ENCODE results near the gene PLCG2.

Gene PLCG2

DNA sequence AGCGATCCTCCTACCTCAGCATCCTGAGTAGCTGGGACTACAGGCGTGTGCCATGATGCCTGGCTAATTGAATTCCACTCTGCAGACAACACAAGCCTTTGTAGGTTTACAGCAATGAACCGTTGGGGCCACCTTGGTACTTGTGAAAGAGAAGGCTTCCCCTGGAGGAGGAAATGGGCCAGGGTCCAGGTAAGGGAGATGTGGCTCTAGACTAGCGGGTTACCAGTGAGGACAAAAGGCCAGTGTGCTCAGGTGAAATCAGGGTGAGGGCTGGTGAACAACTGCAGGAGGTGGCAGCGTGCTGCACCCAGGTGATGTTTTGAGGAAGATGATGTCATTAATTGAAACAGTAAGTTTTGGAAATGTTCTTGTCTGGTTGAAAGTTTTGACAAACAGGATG, 225.5 kb downstream of the PLCG2 start:
- H3K27me3 ChIP-seq (ENCODE audit: insufficient read depth, poor library complexity, severe bottlenecking), result peaks cover 18% of the 10 kb centered on the region
- no peak overlapping the region for H3K27ac ChIP-seq (replicated peaks)
- TF ChIP-seq, protein P1, sequence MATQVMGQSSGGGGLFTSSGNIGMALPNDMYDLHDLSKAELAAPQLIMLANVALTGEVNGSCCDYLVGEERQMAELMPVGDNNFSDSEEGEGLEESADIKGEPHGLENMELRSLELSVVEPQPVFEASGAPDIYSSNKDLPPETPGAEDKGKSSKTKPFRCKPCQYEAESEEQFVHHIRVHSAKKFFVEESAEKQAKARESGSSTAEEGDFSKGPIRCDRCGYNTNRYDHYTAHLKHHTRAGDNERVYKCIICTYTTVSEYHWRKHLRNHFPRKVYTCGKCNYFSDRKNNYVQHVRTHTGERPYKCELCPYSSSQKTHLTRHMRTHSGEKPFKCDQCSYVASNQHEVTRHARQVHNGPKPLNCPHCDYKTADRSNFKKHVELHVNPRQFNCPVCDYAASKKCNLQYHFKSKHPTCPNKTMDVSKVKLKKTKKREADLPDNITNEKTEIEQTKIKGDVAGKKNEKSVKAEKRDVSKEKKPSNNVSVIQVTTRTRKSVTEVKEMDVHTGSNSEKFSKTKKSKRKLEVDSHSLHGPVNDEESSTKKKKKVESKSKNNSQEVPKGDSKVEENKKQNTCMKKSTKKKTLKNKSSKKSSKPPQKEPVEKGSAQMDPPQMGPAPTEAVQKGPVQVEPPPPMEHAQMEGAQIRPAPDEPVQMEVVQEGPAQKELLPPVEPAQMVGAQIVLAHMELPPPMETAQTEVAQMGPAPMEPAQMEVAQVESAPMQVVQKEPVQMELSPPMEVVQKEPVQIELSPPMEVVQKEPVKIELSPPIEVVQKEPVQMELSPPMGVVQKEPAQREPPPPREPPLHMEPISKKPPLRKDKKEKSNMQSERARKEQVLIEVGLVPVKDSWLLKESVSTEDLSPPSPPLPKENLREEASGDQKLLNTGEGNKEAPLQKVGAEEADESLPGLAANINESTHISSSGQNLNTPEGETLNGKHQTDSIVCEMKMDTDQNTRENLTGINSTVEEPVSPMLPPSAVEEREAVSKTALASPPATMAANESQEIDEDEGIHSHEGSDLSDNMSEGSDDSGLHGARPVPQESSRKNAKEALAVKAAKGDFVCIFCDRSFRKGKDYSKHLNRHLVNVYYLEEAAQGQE (IDR thresholded peaks at IDR 0.05; ENCODE audit: insufficient replicate concordance, low read depth), result no peak
- TF ChIP-seq POLR2AphosphoS5 (IDR thresholded peaks at IDR 0.05; ENCODE audit: low read depth) (no peak), SPI1 (IDR thresholded peaks at IDR 0.05; ENCODE audit: borderline replicate concordance, low read depth) (no peak), GABPA (IDR thresholded peaks at IDR 0.05; ENCODE audit: low read depth) (no peak)
- TF ChIP-seq, protein P2, sequence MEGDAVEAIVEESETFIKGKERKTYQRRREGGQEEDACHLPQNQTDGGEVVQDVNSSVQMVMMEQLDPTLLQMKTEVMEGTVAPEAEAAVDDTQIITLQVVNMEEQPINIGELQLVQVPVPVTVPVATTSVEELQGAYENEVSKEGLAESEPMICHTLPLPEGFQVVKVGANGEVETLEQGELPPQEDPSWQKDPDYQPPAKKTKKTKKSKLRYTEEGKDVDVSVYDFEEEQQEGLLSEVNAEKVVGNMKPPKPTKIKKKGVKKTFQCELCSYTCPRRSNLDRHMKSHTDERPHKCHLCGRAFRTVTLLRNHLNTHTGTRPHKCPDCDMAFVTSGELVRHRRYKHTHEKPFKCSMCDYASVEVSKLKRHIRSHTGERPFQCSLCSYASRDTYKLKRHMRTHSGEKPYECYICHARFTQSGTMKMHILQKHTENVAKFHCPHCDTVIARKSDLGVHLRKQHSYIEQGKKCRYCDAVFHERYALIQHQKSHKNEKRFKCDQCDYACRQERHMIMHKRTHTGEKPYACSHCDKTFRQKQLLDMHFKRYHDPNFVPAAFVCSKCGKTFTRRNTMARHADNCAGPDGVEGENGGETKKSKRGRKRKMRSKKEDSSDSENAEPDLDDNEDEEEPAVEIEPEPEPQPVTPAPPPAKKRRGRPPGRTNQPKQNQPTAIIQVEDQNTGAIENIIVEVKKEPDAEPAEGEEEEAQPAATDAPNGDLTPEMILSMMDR (IDR thresholded peaks at IDR 0.05; ENCODE audit: insufficient read depth, low read length), result no peak
- no peak for DNase-seq (ENCODE audit: low read depth in 1 of 2, low spot score in 1 of 2)
- H3K4me3 ChIP-seq (replicated peaks; ENCODE audit: insufficient read depth, low read length), result no peak overlapping the region

DNA sequence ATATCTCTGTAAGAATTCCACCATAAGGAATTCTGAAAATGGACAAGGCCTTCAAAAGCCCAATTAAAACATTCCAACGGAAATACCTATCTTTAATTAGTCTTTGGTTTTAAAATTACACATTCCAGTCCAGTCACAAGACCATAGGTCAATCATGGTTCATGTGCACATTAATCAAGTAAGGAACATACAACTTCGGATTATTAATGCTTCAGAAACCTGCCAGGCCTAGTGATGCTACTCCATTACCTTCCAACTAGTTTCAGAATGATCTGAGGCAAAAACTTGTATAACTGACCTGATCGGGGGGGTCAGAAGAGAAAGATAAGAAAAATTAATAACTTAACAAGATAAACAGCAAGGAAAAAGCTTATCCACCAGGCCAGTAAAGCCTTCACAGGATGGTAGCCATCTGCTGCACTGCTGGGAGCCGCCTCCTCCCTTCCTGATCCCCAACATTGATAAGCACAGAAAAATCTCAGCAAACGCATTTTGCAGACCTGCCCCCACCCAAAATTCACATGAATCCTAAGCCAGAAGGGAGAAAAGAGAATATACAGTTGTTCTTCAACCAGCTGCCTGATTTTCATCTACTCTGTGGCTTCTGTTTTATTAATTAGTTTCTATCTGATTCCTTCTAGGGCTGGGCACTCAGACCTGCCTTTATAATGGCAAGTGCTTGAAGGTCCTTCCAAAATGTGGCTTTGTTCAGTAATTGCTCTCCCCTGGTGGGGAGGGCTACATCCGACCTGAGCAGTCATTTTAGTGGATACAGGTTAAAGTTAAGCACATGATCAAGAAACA, 226.1 kb downstream of the PLCG2 start:
- peaks cover 18% of the 10 kb centered on the region for H3K27me3 ChIP-seq (ENCODE audit: insufficient read depth, poor library complexity, severe bottlenecking)
- H3K27ac ChIP-seq (replicated peaks), result no peak overlapping the region
- no peak for DNase-seq (ENCODE audit: low read depth in 1 of 2, low spot score in 1 of 2)
- no peak for TF ChIP-seq POLR2AphosphoS5 (IDR thresholded peaks at IDR 0.05; ENCODE audit: low read depth)
- no peak for TF ChIP-seq SPI1 (IDR thresholded peaks at IDR 0.05; ENCODE audit: borderline replicate concordance, low read depth)
- no peak overlapping the region for H3K4me3 ChIP-seq (replicated peaks; ENCODE audit: insufficient read depth, low read length)

DNA sequence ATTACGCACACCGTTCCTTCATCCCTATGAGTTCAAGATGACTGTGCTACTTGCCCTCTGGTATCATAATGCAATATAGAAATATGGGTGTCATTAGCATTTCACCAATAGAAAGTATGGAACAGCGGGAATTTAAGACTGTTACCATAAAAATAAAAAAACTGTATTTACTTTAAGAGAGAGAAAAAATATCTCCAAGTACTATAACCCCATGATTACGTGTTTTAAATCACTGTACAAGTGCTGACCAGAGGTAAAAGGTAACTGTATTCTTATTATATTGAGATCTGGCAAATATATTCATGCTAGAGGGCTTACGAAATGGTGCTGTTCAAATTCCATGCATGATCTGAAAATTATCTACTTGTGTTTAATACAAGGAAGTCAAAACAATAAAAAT, 226.9 kb downstream of the PLCG2 start:
- DNase-seq (ENCODE audit: low read depth in 1 of 2, low spot score in 1 of 2), result no peak
- peaks cover 18% of the 10 kb centered on the region for H3K27me3 ChIP-seq (ENCODE audit: insufficient read depth, poor library complexity, severe bottlenecking)
- no peak overlapping the region for H3K4me3 ChIP-seq (replicated peaks; ENCODE audit: insufficient read depth, low read length)
- H3K27ac ChIP-seq (replicated peaks), result no peak overlapping the region
- TF ChIP-seq SPI1 (IDR thresholded peaks at IDR 0.05; ENCODE audit: borderline replicate concordance, low read depth) (no peak), GABPA (IDR thresholded peaks at IDR 0.05; ENCODE audit: low read depth) (no peak), POLR2AphosphoS5 (IDR thresholded peaks at IDR 0.05; ENCODE audit: low read depth) (no peak)
- TF ChIP-seq, protein P2 (IDR thresholded peaks at IDR 0.05; ENCODE audit: insufficient read depth, low read length), result no peak
- TF ChIP-seq, protein P1 (IDR thresholded peaks at IDR 0.05; ENCODE audit: insufficient replicate concordance, low read depth), result no peak

DNA sequence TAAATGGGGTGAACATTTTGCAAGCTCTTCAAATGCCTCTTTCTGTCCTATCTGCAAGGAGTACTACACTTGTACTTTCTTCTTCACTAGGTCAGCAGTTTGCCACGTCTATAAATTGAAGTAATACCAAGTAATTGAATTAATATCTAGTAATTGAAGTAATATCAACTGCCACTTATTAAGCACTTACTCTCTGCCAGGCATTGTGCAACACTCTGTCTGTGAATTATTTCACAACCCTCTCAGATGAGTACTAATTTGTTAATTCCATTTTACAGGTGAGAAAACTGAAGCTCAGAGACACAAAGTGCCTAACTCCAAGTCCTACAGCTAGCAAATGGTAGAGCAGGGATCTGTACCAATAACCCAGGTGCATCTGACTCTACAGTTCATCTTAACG, 228.1 kb downstream of the PLCG2 start:
- Histone ChIP-seq H3K27me3 (ENCODE audit: insufficient read depth, poor library complexity, severe bottlenecking) (peaks cover 22% of the 10 kb centered on the region), H3K4me3 (replicated peaks; ENCODE audit: insufficient read depth, low read length) (no peak overlapping the region), H3K27ac (replicated peaks) (no peak overlapping the region)
- TF ChIP-seq, protein P2 (IDR thresholded peaks at IDR 0.05; ENCODE audit: insufficient read depth, low read length), result no peak
- no peak for TF ChIP-seq GABPA (IDR thresholded peaks at IDR 0.05; ENCODE audit: low read depth)
- TF ChIP-seq, protein P1 (IDR thresholded peaks at IDR 0.05; ENCODE audit: insufficient replicate concordance, low read depth), result no peak
- no peak for DNase-seq (ENCODE audit: low read depth in 1 of 2, low spot score in 1 of 2)
